Natural killer cell (primary cell): Measurements from ENCODE around the gene HOXC5. TPM values are rescaled to one million over a fixed set of nuclear protein-coding genes. Genes with fewer than 3 reads are reported as not detected.

Experiments
- ATAC-seq, 3 donors: fragments of 150-1000 bp in 2 of 3; fragments of 200-7000 bp in 1 of 3; cut with Tn5 transposase; 1 replicate in 1 of 3; 2 replicates in 2 of 3; pipeline ENCODE4 v1.10.0; 2021; ENCODE audit warnings: mild to moderate bottlenecking in 2 of 3, moderate library complexity in 2 of 3
- DNase-seq, 2 donors: peaks; one replicate each; pipeline versions ENCODE4 v3.0.0 to v3.0.0-alpha.2; 2013 to 2021; ENCODE audit warnings: mixed read lengths in 1 of 2
- H3K27ac ChIP-seq: one replicate; pipeline ENCODE4 v1.5.1; 2013; ENCODE audit warnings: mild to moderate bottlenecking, low read length
- H3K27me3 ChIP-seq: one replicate; pipeline ENCODE4 v1.6.1; 2013; ENCODE audit warnings: low read length; ENCODE audit not compliant: control insufficient read depth, insufficient read depth
- H3K36me3 ChIP-seq: one replicate; pipeline ENCODE4 v1.6.1; 2013; ENCODE audit warnings: low read length; ENCODE audit not compliant: control insufficient read depth, insufficient read depth
- H3K4me1 ChIP-seq: one replicate; pipeline ENCODE4 v1.6.1; 2013; ENCODE audit warnings: low read length; ENCODE audit not compliant: control insufficient read depth, insufficient read depth
- H3K4me3 ChIP-seq: one replicate; pipeline ENCODE4 v1.5.1; 2013; ENCODE audit warnings: low read length
- H3K9me3 ChIP-seq: one replicate; pipeline ENCODE4 v1.6.1; 2013; ENCODE audit warnings: low read length; ENCODE audit not compliant: control insufficient read depth, insufficient read depth
- H3K27ac Mint-ChIP-seq, 2 donors: one replicate each; pipeline ENCODE4 v1.8.0; 2022; ENCODE audit warnings: mild to moderate bottlenecking in 2 of 2, mixed read lengths in 2 of 2, moderate library complexity in 1 of 2
- H3K27me3 Mint-ChIP-seq, 2 donors: one replicate each; pipeline ENCODE4 v1.8.0; 2022; ENCODE audit warnings: low read depth in 2 of 2, mixed read lengths in 2 of 2
- H3K36me3 Mint-ChIP-seq: one replicate; pipeline ENCODE4 v1.8.0; 2022; ENCODE audit warnings: mixed read lengths
- H3K4me1 Mint-ChIP-seq, 2 donors: one replicate each; pipeline ENCODE4 v1.8.0; 2022; ENCODE audit warnings: mixed read lengths in 2 of 2
- H3K4me3 Mint-ChIP-seq: one replicate; pipeline ENCODE4 v1.8.0; 2022; ENCODE audit warnings: mild to moderate bottlenecking, moderate library complexity, mixed read lengths
- H3K9me3 Mint-ChIP-seq, 2 donors: one replicate each; pipeline ENCODE4 v1.8.0; 2022; ENCODE audit warnings: mixed read lengths in 2 of 2
- CTCF ChIP-seq: fragments of 200-600 bp; IDR thresholded peaks from one replicate; pipeline ENCODE4 v1.8.0; 2022; ENCODE audit warnings: antibody characterized with exemption
- WGBS: methylation state at CpG from one replicate; pipeline ENCODE4 v1.1.7; 2013; ENCODE audit warnings: missing lambda C conversion rate; ENCODE audit not compliant: insufficient coverage; 5-methylcytosine and 5-hydroxymethylcytosine counted together
- intact Hi-C: fragments of 100-400 bp; cut with micrococcal nuclease; formaldehyde crosslinking; loops from one replicate; pipeline ENCODE4 v1.14.2; 2022
- total RNA-seq, 4 donors: library from RNA; stranded (reverse); fragments of 120-200 nt in 1 of 4; gene quantifications; one replicate each; pipeline versions ENCODE4 v1.2.3 to v1.2.4, GENCODE V29; 2013 to 2022

Gene HOXC5
- total RNA-seq, 3 donors from 2014 or later (not counting 1 experiment from before 2014, with no cell fraction given): 0.20 TPM; not detected in 2

- no peak for TF ChIP-seq CTCF
- no peak within 1 kb of the TSS for H3K27ac Mint-ChIP-seq
- peaks cover 82% of the 10 kb centered on the region for H3K27me3 ChIP-seq
Measured at GRCh38 chr12:54028314-54029201, 4.3 kb upstream of the HOXC5 start, which contains the start of gene HOXC6. TSS of gene HOXC6 (plus strand) at chr12:54028440. CDS start at chr12:54028522, 82 bp downstream.

GRCh38 chr12:54029529-54030441 lies 3.1 kb upstream of the HOXC5 start:
- H3K27me3 ChIP-seq: peaks cover 82% of the 10 kb centered on the region
- no peak for DNase-seq
- no peak overlapping the region for H3K27ac Mint-ChIP-seq
- peaks cover 19 to 27% of the 10 kb centered on the region in 2 donors for H3K4me1 Mint-ChIP-seq
- WGBS: 22% methylated on average over 44 of the region's 53 CpGs
- ATAC-seq: no peak
- H3K9me3 ChIP-seq: peaks cover 9% of the 10 kb centered on the region
- H3K4me1 ChIP-seq: peaks cover 26% of the 10 kb centered on the region
- no peak for TF ChIP-seq CTCF
- no peaks in the 10 kb centered on the region for H3K36me3 Mint-ChIP-seq
- intact Hi-C loops: loop anchor here (5.0 to 10.0 kb wide), 2 partner anchors 32 to 55 kb away; no protein-coding TSS in a partner anchor
- H3K36me3 ChIP-seq: no peaks in the 10 kb centered on the region
- H3K9me3 Mint-ChIP-seq: peaks cover 0 to 2% of the 10 kb centered on the region in 2 donors
- H3K27me3 Mint-ChIP-seq: peaks cover 77 to 93% of the 10 kb centered on the region in 2 donors
- no peak overlapping the region for H3K27ac ChIP-seq
- H3K4me3 Mint-ChIP-seq: no peak overlapping the region
- no peak overlapping the region for H3K4me3 ChIP-seq

More at GRCh38 chr12:54028314-54029201, 4.3 kb upstream of the HOXC5 start, which contains the start of gene HOXC6:
- Histone ChIP-seq H3K9me3 (peaks cover 9% of the 10 kb centered on the region), H3K4me1 (peaks cover 14% of the 10 kb centered on the region), H3K4me3 (no peak within 1 kb of the TSS), H3K36me3 (no peaks in the 10 kb centered on the region), H3K27ac (no peak within 1 kb of the TSS)
- peaks cover 0 to 2% of the 10 kb centered on the region in 2 donors for H3K9me3 Mint-ChIP-seq
- no peak within 1 kb of the TSS for H3K4me3 Mint-ChIP-seq
- WGBS: 8% methylated on average over 34 of the region's 36 CpGs
- H3K4me1 Mint-ChIP-seq: peaks cover 10 to 17% of the 10 kb centered on the region in 2 donors
- DNase-seq (peak in 1 of 2 donors; percentile 25), ATAC-seq (no peak)
- H3K27me3 Mint-ChIP-seq: peaks cover 78 to 93% of the 10 kb centered on the region in 2 donors
- no peaks in the 10 kb centered on the region for H3K36me3 Mint-ChIP-seq
- intact Hi-C loops: no loop called here

GRCh38 chr12:54030442-54030801 lies 2.4 kb upstream of the HOXC5 start:
- H3K4me3 Mint-ChIP-seq: peak overlapping the region; percentile 17
- intact Hi-C loops: loop anchor here (5.0 to 10.0 kb wide), 2 partner anchors 33 to 54 kb away; no protein-coding TSS in a partner anchor
- DNase-seq (no peak), ATAC-seq (no peak)
- H3K27ac ChIP-seq: no peak overlapping the region
- 29% methylated on average over 1 of the region's 7 CpGs for WGBS
- peaks cover 0 to 2% of the 10 kb centered on the region in 2 donors for H3K9me3 Mint-ChIP-seq
- no peak for TF ChIP-seq CTCF
- H3K4me1 ChIP-seq: peaks cover 29% of the 10 kb centered on the region
- H3K36me3 Mint-ChIP-seq: no peaks in the 10 kb centered on the region
- peaks cover 9% of the 10 kb centered on the region for H3K9me3 ChIP-seq
- no peaks in the 10 kb centered on the region for H3K36me3 ChIP-seq
- peaks cover 79 to 93% of the 10 kb centered on the region in 2 donors for H3K27me3 Mint-ChIP-seq
- peaks cover 23 to 32% of the 10 kb centered on the region in 2 donors for H3K4me1 Mint-ChIP-seq
- peaks cover 86% of the 10 kb centered on the region for H3K27me3 ChIP-seq
- H3K4me3 ChIP-seq: no peak overlapping the region
- no peak overlapping the region for H3K27ac Mint-ChIP-seq
